HG03378 (cell line): Measurements from ENCODE around the gene LBR.

Experiments
- ATAC-seq: cut with Tn5 transposase; IDR thresholded peaks from one replicate; pipeline ENCODE4 v1.9.1; 2021; ENCODE audit warnings: mild to moderate bottlenecking, moderate library complexity; ENCODE audit not compliant: unreplicated experiment

Gene LBR

GRCh38 chr1:225424562-225425200 lies 3.2 kb downstream of the LBR start:
- ATAC-seq = no peak

GRCh38 chr1:225423518-225423855 lies 4.4 kb downstream of the LBR start:
- ATAC-seq = no peak

- no peak for ATAC-seq
These were observed 4.9 kb downstream of the LBR start for GRCh38 chr1:225422795-225423517.

GRCh38 chr1:225422031-225422605 lies 5.7 kb downstream of the LBR start:
- ATAC-seq = no peak

- ATAC-seq = no peak
These were observed 9.2 kb downstream of the LBR start for GRCh38 chr1:225418598-225418997.

- no peak for ATAC-seq
These were observed 9.8 kb downstream of the LBR start for GRCh38 chr1:225418059-225418458.

- ATAC-seq = no peak
These were observed 11.7 kb downstream of the LBR start for GRCh38 chr1:225415967-225416745.

GRCh38 chr1:225415307-225415706 lies 12.5 kb downstream of the LBR start:
- no peak for ATAC-seq

GRCh38 chr1:225413708-225414375 lies 14.0 kb downstream of the LBR start:
- no peak for ATAC-seq

- no peak for ATAC-seq
These were observed 15.0 kb downstream of the LBR start for GRCh38 chr1:225412803-225413351.

- ATAC-seq = no peak
These were observed 15.5 kb downstream of the LBR start for GRCh38 chr1:225412321-225412720.

- ATAC-seq = no peak
These were observed 17.8 kb downstream of the LBR start for GRCh38 chr1:225410036-225410435.

GRCh38 chr1:225409051-225409450 lies 18.8 kb downstream of the LBR start:
- no peak for ATAC-seq

GRCh38 chr1:225408249-225408648 lies 19.6 kb downstream of the LBR start:
- no peak for ATAC-seq

GRCh38 chr1:225407755-225408154 lies 20.1 kb downstream of the LBR start:
- ATAC-seq = no peak

GRCh38 chr1:225406976-225407725 lies 20.7 kb downstream of the LBR start:
- ATAC-seq = no peak

GRCh38 chr1:225400968-225401367 lies 26.9 kb downstream of the LBR start:
- no peak for ATAC-seq

- ATAC-seq = no peak
These were observed 31.5 kb downstream of the LBR start for GRCh38 chr1:225396357-225396756.

- no peak for ATAC-seq
These were observed 38.0 kb downstream of the LBR start for GRCh38 chr1:225389843-225390242.

GRCh38 chr1:225388372-225388771 lies 39.5 kb downstream of the LBR start:
- ATAC-seq = no peak
